GM12875 (cell line): Measurements from ENCODE around the gene KCNJ10.

Experiments
- H3K4me3 ChIP-seq: one replicate; pipeline ENCODE4 v1.5.1; 2011; ENCODE audit warnings: low read depth, low read length, control low read depth
- CTCF ChIP-seq: IDR thresholded peaks from 2 replicates; pipeline ENCODE4 v1.5.1; 2011; ENCODE audit warnings: low read depth, mild to moderate bottlenecking, control low read depth, inconsistent platforms, low read length, moderate library complexity, borderline replicate concordance; ENCODE audit not compliant: insufficient read depth

The KCNJ10 gene

GRCh38 chr1:159973350-159973940 lies 96.5 kb downstream of the KCNJ10 start:
- no peak for TF ChIP-seq CTCF
- H3K4me3 ChIP-seq = no peak overlapping the region

- TF ChIP-seq CTCF = no peak
- H3K4me3 ChIP-seq = no peak overlapping the region
Measured at GRCh38 chr1:159972443-159973205, 97.3 kb downstream of the KCNJ10 start.

GRCh38 chr1:159970932-159971342 lies 99.0 kb downstream of the KCNJ10 start:
- no peak overlapping the region for H3K4me3 ChIP-seq
- no peak for TF ChIP-seq CTCF

- TF ChIP-seq CTCF = no peak
- no peak overlapping the region for H3K4me3 ChIP-seq
Measured at GRCh38 chr1:159968901-159969300, 101.1 kb downstream of the KCNJ10 start.

GRCh38 chr1:159965263-159965662 lies 104.7 kb downstream of the KCNJ10 start:
- no peak overlapping the region for H3K4me3 ChIP-seq
- no peak for TF ChIP-seq CTCF

GRCh38 chr1:159964144-159964543 lies 105.8 kb downstream of the KCNJ10 start:
- TF ChIP-seq CTCF = no peak
- H3K4me3 ChIP-seq = no peak overlapping the region

GRCh38 chr1:159962176-159962575 lies 107.8 kb downstream of the KCNJ10 start:
- H3K4me3 ChIP-seq = no peak overlapping the region
- TF ChIP-seq CTCF = no peak
